Measurements from ENCODE around the gene TSSK2.

Gene TSSK2

DNA sequence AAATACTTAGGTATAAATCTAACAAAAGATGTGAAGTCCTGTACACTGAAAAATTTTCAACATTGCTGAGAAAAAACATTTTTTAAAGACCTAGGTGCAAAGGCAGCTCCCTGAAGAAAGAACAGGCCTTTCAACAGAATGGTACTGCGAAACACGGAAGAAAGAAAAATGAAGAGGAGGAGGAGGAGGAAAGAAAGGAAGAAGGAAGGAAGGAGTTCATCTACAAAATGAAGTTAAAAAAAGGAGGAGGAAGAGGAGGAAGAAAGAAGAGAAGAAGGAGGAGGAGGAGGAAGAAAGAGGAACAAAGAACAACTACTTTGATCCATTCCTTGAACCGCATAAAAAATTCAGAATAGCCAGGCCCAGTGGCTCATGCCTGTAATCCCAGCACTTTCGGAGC lies 38.4 kb upstream of the TSSK2 start:
- H2AFZ ChIP-seq (ENCODE audit: low read length) = no peak overlapping the region
- no peak overlapping the region for H3K27ac ChIP-seq (replicated peaks; ENCODE audit: low read length)
- H3K79me1 ChIP-seq (ENCODE audit: low read depth, low read length) = no peaks in the 10 kb centered on the region
- no peak overlapping the region for H2BK120ac ChIP-seq (ENCODE audit: low read depth, low read length)
- no peak overlapping the region for H3K23ac ChIP-seq (ENCODE audit: low read depth, low read length, poor library complexity)
- no peaks in the 10 kb centered on the region for H3K27me3 ChIP-seq (ENCODE audit: control insufficient read depth in 3 of 3, insufficient read depth in 3 of 3, low read depth in 1 of 3, low read length in 3 of 3)
- H2BK15ac ChIP-seq (ENCODE audit: low read length) = no peak overlapping the region
- H4K8ac ChIP-seq (ENCODE audit: low read depth, low read length) = no peak overlapping the region
- no CpG with 5 or more reads among the region's 4 CpGs for WGBS, 2 donors (ENCODE audit: extremely low coverage in 2 of 2, insufficient read length in 2 of 2, insufficient replicate concordance in 1 of 2)
- H2AK5ac ChIP-seq (ENCODE audit: low read depth, low read length) = no peak overlapping the region
- H3K9me3 ChIP-seq (replicated peaks in 1 of 2; ENCODE audit: control insufficient read depth in 2 of 2, insufficient read depth in 1 of 2, low read depth in 1 of 2, low read length in 2 of 2) = peaks cover 0 to 4% of the 10 kb centered on the region in 2 donors
- H2BK5ac ChIP-seq (ENCODE audit: low read length) = no peak overlapping the region
- H3K36me3 ChIP-seq (replicated peaks in 1 of 2; ENCODE audit: control insufficient read depth in 2 of 2, insufficient read depth in 2 of 2, low read length in 2 of 2) = peaks cover 7 to 32% of the 10 kb centered on the region in 2 donors
- no peak overlapping the region for H2BK12ac ChIP-seq (ENCODE audit: low read length)
- H3K4me1 ChIP-seq (ENCODE audit: control insufficient read depth in 2 of 2, insufficient read depth in 1 of 2, low read depth in 1 of 2, low read length in 2 of 2) = no peaks in the 10 kb centered on the region
- no peak overlapping the region for H3K9ac ChIP-seq (ENCODE audit: low read depth, low read length, poor library complexity)
- H3K14ac ChIP-seq (ENCODE audit: low read length) = no peak overlapping the region
- no peak overlapping the region for H3K4me2 ChIP-seq (ENCODE audit: insufficient read depth, low read length, poor library complexity, severe bottlenecking)
- no peak for DNase-seq (ENCODE audit: low spot score)
- H3K4ac ChIP-seq (ENCODE audit: low read length) = no peak overlapping the region
- H3K18ac ChIP-seq (ENCODE audit: low read length) = no peak overlapping the region
- H3K4me3 ChIP-seq (ENCODE audit: low read length in 2 of 2) = no peak overlapping the region
- H4K91ac ChIP-seq (ENCODE audit: low read depth, low read length, poor library complexity) = no peak overlapping the region

DNA sequence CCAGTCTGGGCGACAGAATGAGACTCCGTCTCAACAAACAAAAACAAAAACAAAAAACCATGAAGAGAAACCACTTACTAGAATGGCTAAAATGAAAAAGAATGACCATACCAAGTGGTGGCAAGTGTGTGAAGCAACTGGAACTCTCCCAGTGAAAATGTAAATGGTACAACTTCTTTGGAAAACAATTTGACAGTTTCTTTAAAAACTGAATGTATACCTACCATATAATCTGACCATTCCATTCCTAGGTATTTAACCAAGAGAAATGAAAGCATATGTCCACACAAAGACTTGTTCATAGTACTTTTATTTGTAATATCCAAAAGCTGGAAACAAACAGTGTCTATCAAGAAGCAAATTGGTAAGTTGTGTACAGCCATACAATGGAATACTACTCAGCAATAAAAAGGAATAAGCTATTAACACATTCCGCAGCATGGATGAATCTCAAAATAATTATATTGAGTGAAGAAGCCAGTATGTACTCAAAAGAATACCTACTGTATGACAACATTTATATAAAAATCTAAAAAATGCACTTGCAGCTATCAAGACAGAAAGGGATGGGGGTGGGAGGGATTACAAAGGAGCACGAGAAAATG lies 36.6 kb upstream of the TSSK2 start:
- Histone ChIP-seq H3K14ac (ENCODE audit: low read length) (no peak overlapping the region), H3K9ac (ENCODE audit: low read depth, low read length, poor library complexity) (no peak overlapping the region), H2AFZ (ENCODE audit: low read length) (no peak overlapping the region), H3K4me3 (ENCODE audit: low read length in 2 of 2) (no peak overlapping the region), H4K91ac (ENCODE audit: low read depth, low read length, poor library complexity) (no peak overlapping the region), H3K27ac (replicated peaks; ENCODE audit: low read length) (no peak overlapping the region), H3K4ac (ENCODE audit: low read length) (no peak overlapping the region), H4K8ac (ENCODE audit: low read depth, low read length) (no peak overlapping the region), H3K79me1 (ENCODE audit: low read depth, low read length) (peaks cover 3% of the 10 kb centered on the region), H3K27me3 (ENCODE audit: control insufficient read depth in 3 of 3, insufficient read depth in 3 of 3, low read depth in 1 of 3, low read length in 3 of 3) (no peaks in the 10 kb centered on the region), H2BK15ac (ENCODE audit: low read length) (no peak overlapping the region), H3K18ac (ENCODE audit: low read length) (no peak overlapping the region), H3K36me3 (replicated peaks in 1 of 2; ENCODE audit: control insufficient read depth in 2 of 2, insufficient read depth in 2 of 2, low read length in 2 of 2) (peaks cover 8 to 26% of the 10 kb centered on the region in 2 donors), H2AK5ac (ENCODE audit: low read depth, low read length) (no peak overlapping the region), H3K4me1 (ENCODE audit: control insufficient read depth in 2 of 2, insufficient read depth in 1 of 2, low read depth in 1 of 2, low read length in 2 of 2) (no peaks in the 10 kb centered on the region), H2BK12ac (ENCODE audit: low read length) (no peak overlapping the region), H2BK120ac (ENCODE audit: low read depth, low read length) (no peak overlapping the region), H3K23ac (ENCODE audit: low read depth, low read length, poor library complexity) (no peak overlapping the region), H3K9me3 (replicated peaks in 1 of 2; ENCODE audit: control insufficient read depth in 2 of 2, insufficient read depth in 1 of 2, low read depth in 1 of 2, low read length in 2 of 2) (peaks cover 0 to 4% of the 10 kb centered on the region in 2 donors), H3K4me2 (ENCODE audit: insufficient read depth, low read length, poor library complexity, severe bottlenecking) (no peak overlapping the region), H2BK5ac (ENCODE audit: low read length) (no peak overlapping the region)
- DNase-seq (ENCODE audit: low spot score) = no peak
- no CpG with 5 or more reads among the region's 4 CpGs for WGBS, 2 donors (ENCODE audit: extremely low coverage in 2 of 2, insufficient read length in 2 of 2, insufficient replicate concordance in 1 of 2)

DNA sequence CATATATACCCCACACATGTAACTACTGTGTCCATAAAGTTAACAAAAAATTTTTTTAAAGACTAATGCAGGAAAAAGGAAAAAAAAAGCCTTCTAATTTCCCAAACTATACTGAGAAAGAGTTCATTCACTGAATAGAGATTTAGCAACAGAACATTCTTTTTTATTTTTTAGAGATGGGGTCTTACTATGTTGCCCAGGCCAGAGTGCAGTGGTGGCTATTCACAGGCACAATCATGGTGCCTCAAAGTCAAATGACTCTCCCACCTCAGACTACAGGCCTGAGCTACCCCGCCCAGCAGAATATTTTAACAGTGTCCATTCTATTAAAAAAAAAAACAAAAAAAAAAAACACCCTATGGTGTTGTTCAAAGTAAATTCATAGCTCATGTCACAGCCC lies 34.6 kb upstream of the TSSK2 start:
- Histone ChIP-seq H2BK12ac (ENCODE audit: low read length) (no peak overlapping the region), H3K14ac (ENCODE audit: low read length) (no peak overlapping the region), H3K18ac (ENCODE audit: low read length) (no peak overlapping the region), H2BK120ac (ENCODE audit: low read depth, low read length) (no peak overlapping the region), H4K8ac (ENCODE audit: low read depth, low read length) (no peak overlapping the region), H3K9me3 (replicated peaks in 1 of 2; ENCODE audit: control insufficient read depth in 2 of 2, insufficient read depth in 1 of 2, low read depth in 1 of 2, low read length in 2 of 2) (peaks cover 0 to 4% of the 10 kb centered on the region in 2 donors), H2BK15ac (ENCODE audit: low read length) (no peak overlapping the region), H3K27ac (replicated peaks; ENCODE audit: low read length) (no peak overlapping the region), H2BK5ac (ENCODE audit: low read length) (no peak overlapping the region), H3K4me1 (ENCODE audit: control insufficient read depth in 2 of 2, insufficient read depth in 1 of 2, low read depth in 1 of 2, low read length in 2 of 2) (no peaks in the 10 kb centered on the region), H2AFZ (ENCODE audit: low read length) (no peak overlapping the region), H3K4me2 (ENCODE audit: insufficient read depth, low read length, poor library complexity, severe bottlenecking) (no peak overlapping the region), H3K23ac (ENCODE audit: low read depth, low read length, poor library complexity) (no peak overlapping the region), H3K79me1 (ENCODE audit: low read depth, low read length) (peaks cover 3% of the 10 kb centered on the region), H3K27me3 (ENCODE audit: control insufficient read depth in 3 of 3, insufficient read depth in 3 of 3, low read depth in 1 of 3, low read length in 3 of 3) (no peaks in the 10 kb centered on the region), H3K36me3 (replicated peaks in 1 of 2; ENCODE audit: control insufficient read depth in 2 of 2, insufficient read depth in 2 of 2, low read length in 2 of 2) (peaks cover 8 to 25% of the 10 kb centered on the region in 2 donors), H4K91ac (ENCODE audit: low read depth, low read length, poor library complexity) (no peak overlapping the region), H3K9ac (ENCODE audit: low read depth, low read length, poor library complexity) (no peak overlapping the region), H3K4ac (ENCODE audit: low read length) (no peak overlapping the region), H2AK5ac (ENCODE audit: low read depth, low read length) (no peak overlapping the region), H3K4me3 (ENCODE audit: low read length in 2 of 2) (no peak overlapping the region)
- WGBS, 2 donors (ENCODE audit: extremely low coverage in 2 of 2, insufficient read length in 2 of 2, insufficient replicate concordance in 1 of 2) = no CpG with 5 or more reads among the region's 1 CpG
- no peak for DNase-seq (ENCODE audit: low spot score)

DNA sequence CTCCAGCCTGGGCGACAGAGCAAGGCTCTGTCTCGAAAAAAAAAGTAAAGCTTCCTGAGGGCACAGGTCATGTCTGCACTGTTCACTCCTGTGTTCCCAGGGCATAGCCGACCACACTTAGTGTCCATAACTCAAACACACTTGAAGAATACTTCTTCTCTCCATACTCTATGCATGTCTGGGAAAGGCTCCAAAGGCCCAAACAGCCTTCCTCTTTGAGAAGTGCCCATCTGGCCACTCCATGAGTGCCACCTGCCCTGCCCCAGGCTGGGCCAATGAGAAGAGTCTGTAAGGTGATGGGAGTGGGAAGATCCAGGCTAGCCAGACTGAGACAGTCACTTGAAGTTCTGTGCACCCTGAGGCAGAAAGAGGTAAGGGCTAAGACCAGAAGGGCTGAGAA lies 33.6 kb upstream of the TSSK2 start:
- Histone ChIP-seq H3K4me2 (ENCODE audit: insufficient read depth, low read length, poor library complexity, severe bottlenecking) (no peak overlapping the region), H4K91ac (ENCODE audit: low read depth, low read length, poor library complexity) (no peak overlapping the region), H3K18ac (ENCODE audit: low read length) (no peak overlapping the region), H2AFZ (ENCODE audit: low read length) (no peak overlapping the region), H2BK12ac (ENCODE audit: low read length) (no peak overlapping the region), H2AK5ac (ENCODE audit: low read depth, low read length) (no peak overlapping the region), H3K23ac (ENCODE audit: low read depth, low read length, poor library complexity) (no peak overlapping the region), H3K4me3 (ENCODE audit: low read length in 2 of 2) (no peak overlapping the region), H3K4ac (ENCODE audit: low read length) (no peak overlapping the region), H3K27ac (replicated peaks; ENCODE audit: low read length) (no peak overlapping the region), H2BK15ac (ENCODE audit: low read length) (no peak overlapping the region), H3K36me3 (replicated peaks in 1 of 2; ENCODE audit: control insufficient read depth in 2 of 2, insufficient read depth in 2 of 2, low read length in 2 of 2) (peaks cover 8 to 25% of the 10 kb centered on the region in 2 donors), H2BK120ac (ENCODE audit: low read depth, low read length) (no peak overlapping the region), H3K27me3 (ENCODE audit: control insufficient read depth in 3 of 3, insufficient read depth in 3 of 3, low read depth in 1 of 3, low read length in 3 of 3) (no peaks in the 10 kb centered on the region), H3K9me3 (replicated peaks in 1 of 2; ENCODE audit: control insufficient read depth in 2 of 2, insufficient read depth in 1 of 2, low read depth in 1 of 2, low read length in 2 of 2) (peaks cover 0 to 4% of the 10 kb centered on the region in 2 donors), H3K79me1 (ENCODE audit: low read depth, low read length) (peaks cover 3% of the 10 kb centered on the region), H3K14ac (ENCODE audit: low read length) (no peak overlapping the region), H3K4me1 (ENCODE audit: control insufficient read depth in 2 of 2, insufficient read depth in 1 of 2, low read depth in 1 of 2, low read length in 2 of 2) (no peaks in the 10 kb centered on the region), H3K9ac (ENCODE audit: low read depth, low read length, poor library complexity) (no peak overlapping the region), H4K8ac (ENCODE audit: low read depth, low read length) (no peak overlapping the region), H2BK5ac (ENCODE audit: low read length) (no peak overlapping the region)
- WGBS, 2 donors (ENCODE audit: extremely low coverage in 2 of 2, insufficient read length in 2 of 2, insufficient replicate concordance in 1 of 2) = no CpG with 5 or more reads among the region's 3 CpGs
- DNase-seq (ENCODE audit: low spot score) = no peak

All from neuronal stem cell (in vitro differentiated cells).